Measurements from ENCODE around the gene EPHB1. TPM values are rescaled to one million over a fixed set of nuclear protein-coding genes. Genes with fewer than 3 reads are reported as not detected.

EPHB1 gene
- total RNA-seq, 1 experiment from 2014 or later: 2.8 TPM

GRCh38 chr3:135138776-135139175, 343.7 kb downstream of the EPHB1 start:
- Histone ChIP-seq H4K5ac (ENCODE audit: insufficient read length, low read depth, low read length) (no peak overlapping the region), H3K27ac (ENCODE audit: insufficient read length, low read depth, low read length) (no peak overlapping the region), H3K4me2 (ENCODE audit: insufficient read depth, insufficient read length, low read length) (no peak overlapping the region), H3K14ac (ENCODE audit: insufficient read depth, low read length) (no peak overlapping the region; the same call in 1 of the 2 replicates), H2BK12ac (ENCODE audit: insufficient read length, low read depth, low read length) (no peak overlapping the region), H3K9ac (ENCODE audit: extremely low read depth, insufficient read length, low read length) (no peak overlapping the region), H2AK5ac (ENCODE audit: insufficient read length, low read length) (no peak overlapping the region), H4K20me1 (ENCODE audit: control insufficient read depth, insufficient read depth, insufficient read length) (no peaks in the 10 kb centered on the region), H2BK20ac (ENCODE audit: low read depth, low read length, poor library complexity, severe bottlenecking) (no peak overlapping the region), H4K8ac (replicated peaks; ENCODE audit: insufficient read length, low read depth, low read length) (no peak overlapping the region), H2BK120ac (ENCODE audit: low read depth, low read length, poor library complexity, severe bottlenecking) (no peak overlapping the region), H3K18ac (ENCODE audit: insufficient read length, low read depth, low read length) (no peak overlapping the region), H3K4me1 (ENCODE audit: insufficient read depth, low read length) (no peaks in the 10 kb centered on the region), H3K4ac (ENCODE audit: low read depth, low read length) (no peak overlapping the region), H3K79me2 (ENCODE audit: insufficient read depth, low read length) (no peaks in the 10 kb centered on the region), H2BK15ac (ENCODE audit: low read depth, low read length) (no peak overlapping the region), H3K79me1 (ENCODE audit: insufficient read depth, low read depth, low read length, poor library complexity, severe bottlenecking) (no peaks in the 10 kb centered on the region), H3K23me2 (ENCODE audit: insufficient read length, low read depth, low read length, poor library complexity, severe bottlenecking) (no peaks in the 10 kb centered on the region), H2AFZ (ENCODE audit: low read length) (no peak overlapping the region), H2BK5ac (ENCODE audit: insufficient read length, low read length) (no peak overlapping the region), H3K23ac (ENCODE audit: insufficient read length, low read depth, low read length) (no peak overlapping the region), H3K56ac (ENCODE audit: insufficient read length, low read depth, low read length) (no peak overlapping the region), H3T11ph (ENCODE audit: low read length) (no peak overlapping the region), H4K91ac (ENCODE audit: insufficient read length, low read depth, low read length) (no peak overlapping the region), H3K27me3 (ENCODE audit: insufficient read depth, low read length) (no peaks in the 10 kb centered on the region), H3K9me3 (ENCODE audit: control insufficient read depth, low read depth, low read length) (no peaks in the 10 kb centered on the region)
- Mint-ChIP-seq H3K36me3 (ENCODE audit: insufficient read depth in 1 of 3, low read depth in 3 of 3) (no peaks in the 10 kb centered on the region), H3K9me3 (no peaks in the 10 kb centered on the region), H3K4me3 (no peak overlapping the region), H3K27me3 (ENCODE audit: low read depth) (peaks cover 1% of the 10 kb centered on the region; the same call in 1 of the 2 replicates), H3K27ac (no peak overlapping the region), H3K4me1 (peaks cover 0 to 3% of the 10 kb centered on the region in 2 experiments; a peak in 1 of 4 replicates)
- no peak for DNase-seq
- TF ChIP-seq CTCF (conservative IDR thresholded peaks at IDR 0.05): no peak; the same call in 2 of the 3 replicates
- WGBS (ENCODE audit: extremely low coverage, insufficient read length, low lambda C conversion rate): no CpG with 5 or more reads among the region's 4 CpGs

All from H9 (cell line).